DOHH2 (cell line): ENCODE measurements around the gene MYH7B.

Experiments used
- H3F3A ChIP-seq: fragments of 200-600 bp; sonication (generic), shearing (Covaris generic); 2 replicates; pipeline ENCODE4 v1.6.0; 2016; ENCODE audit warnings: antibody characterized with exemption, mild to moderate bottlenecking; ENCODE audit not compliant: control insufficient read depth, insufficient read depth
- H3K27ac ChIP-seq: fragments of 200-600 bp; sonication (generic); 2 replicates; pipeline ENCODE4 v1.5.1; 2014; ENCODE audit warnings: low read depth, mild to moderate bottlenecking, low read length, moderate library complexity
- H3K27me3 ChIP-seq: fragments of 200-600 bp; sonication (generic); 2 replicates; pipeline ENCODE4 v1.6.1; 2014; ENCODE audit warnings: mild to moderate bottlenecking, low read length, mixed read lengths; ENCODE audit not compliant: control insufficient read depth
- H3K36me3 ChIP-seq: fragments of 200-600 bp; sonication (generic); 2 replicates; pipeline ENCODE4 v1.6.1; 2014; ENCODE audit warnings: mild to moderate bottlenecking, low read length, moderate library complexity, mixed read lengths; ENCODE audit not compliant: control insufficient read depth
- H3K4me1 ChIP-seq: fragments of 200-600 bp; sonication (generic); 2 replicates; pipeline ENCODE4 v1.6.1; 2014; ENCODE audit warnings: mild to moderate bottlenecking, low read length, mixed read lengths; ENCODE audit not compliant: control insufficient read depth
- H3K4me2 ChIP-seq: fragments of 200-600 bp; sonication (generic); 2 replicates; pipeline ENCODE4 v1.6.0; 2014; ENCODE audit warnings: mild to moderate bottlenecking, low read length, moderate library complexity
- H3K4me3 ChIP-seq: fragments of 200-600 bp; sonication (generic); 2 replicates; pipeline ENCODE4 v1.5.1; 2014; ENCODE audit warnings: mild to moderate bottlenecking, low read length, mixed read lengths
- H3K79me2 ChIP-seq: fragments of 200-600 bp; sonication (generic); 2 replicates; pipeline ENCODE4 v1.6.1; 2014; ENCODE audit warnings: mild to moderate bottlenecking, low read length, mixed read lengths; ENCODE audit not compliant: control insufficient read depth
- H3K9me2 ChIP-seq: fragments of 200-600 bp; sonication (generic); replicated peaks from 2 replicates; pipeline ENCODE4 v1.6.1; 2014; ENCODE audit warnings: mild to moderate bottlenecking, low read length, mixed read lengths; ENCODE audit not compliant: control insufficient read depth
- H3K9me3 ChIP-seq: fragments of 200-600 bp; sonication (generic); 2 replicates; pipeline ENCODE4 v1.6.1; 2014; ENCODE audit warnings: antibody characterized with exemption, low read length, mixed read lengths; ENCODE audit not compliant: control insufficient read depth, insufficient read depth
- H4K20me1 ChIP-seq: fragments of 200-600 bp; sonication (generic); 2 replicates; pipeline ENCODE4 v1.6.0; 2014; ENCODE audit warnings: low read depth, mild to moderate bottlenecking, antibody characterized with exemption, low read length, moderate library complexity; ENCODE audit not compliant: control insufficient read depth, insufficient read depth
- CTCF ChIP-seq: fragments of 200-600 bp; sonication (generic); IDR thresholded peaks from one replicate; pipeline ENCODE4 v1.5.1; 2014; ENCODE audit warnings: antibody characterized with exemption, mild to moderate bottlenecking, low read depth, low read length; ENCODE audit not compliant: poor library complexity, severe bottlenecking
- EZH2phosphoT487 ChIP-seq: fragments of 200-600 bp; sonication (generic); IDR thresholded peaks from 2 replicates; pipeline ENCODE4 v1.6.1; 2017; ENCODE audit warnings: borderline replicate concordance, mild to moderate bottlenecking, antibody characterized with exemption, low read length, moderate library complexity, mixed read lengths

MYH7B gene

GRCh38 chr20:34942301-34942700, 13.4 kb upstream of the MYH7B start:
- H3K9me3 ChIP-seq, result no peaks in the 10 kb centered on the region

GRCh38 chr20:34943808-34944567, 11.7 kb upstream of the MYH7B start:
- Histone ChIP-seq H3K79me2 (no peaks in the 10 kb centered on the region), H3K4me3 (no peak overlapping the region), H3K9me3 (no peaks in the 10 kb centered on the region), H3K36me3 (peaks cover 34% of the 10 kb centered on the region), H3K27ac (no peak overlapping the region), H3K9me2 (no peaks in the 10 kb centered on the region), H3K4me2 (no peak overlapping the region), H3F3A (no peaks in the 10 kb centered on the region), H3K27me3 (no peaks in the 10 kb centered on the region), H3K4me1 (no peaks in the 10 kb centered on the region), H4K20me1 (no peaks in the 10 kb centered on the region)
- TF ChIP-seq CTCF (no peak), EZH2phosphoT487 (no peak)

More at GRCh38 chr20:34942301-34942700, 13.4 kb upstream of the MYH7B start:
- Histone ChIP-seq H3K36me3 (peaks cover 38% of the 10 kb centered on the region), H3K4me2 (no peak overlapping the region), H3K27ac (no peak overlapping the region), H3K9me2 (no peaks in the 10 kb centered on the region), H3K27me3 (no peaks in the 10 kb centered on the region), H3K79me2 (no peaks in the 10 kb centered on the region), H3K4me3 (no peak overlapping the region), H3K4me1 (no peaks in the 10 kb centered on the region), H3F3A (no peaks in the 10 kb centered on the region), H4K20me1 (no peaks in the 10 kb centered on the region)
- TF ChIP-seq EZH2phosphoT487 (no peak), CTCF (no peak)

GRCh38 chr20:34945315-34946077, 10.2 kb upstream of the MYH7B start:
- H3K4me2 ChIP-seq, result no peak overlapping the region
- no peak overlapping the region for H3K27ac ChIP-seq
- no peaks in the 10 kb centered on the region for H3K79me2 ChIP-seq
- H3K9me3 ChIP-seq, result no peaks in the 10 kb centered on the region
- peaks cover 44% of the 10 kb centered on the region for H3K36me3 ChIP-seq
- no peaks in the 10 kb centered on the region for H3F3A ChIP-seq
- no peaks in the 10 kb centered on the region for H3K4me1 ChIP-seq
- no peak for TF ChIP-seq CTCF
- no peak for TF ChIP-seq EZH2phosphoT487
- no peak overlapping the region for H3K4me3 ChIP-seq
- no peaks in the 10 kb centered on the region for H3K27me3 ChIP-seq
- H4K20me1 ChIP-seq, result no peaks in the 10 kb centered on the region
- H3K9me2 ChIP-seq, result no peaks in the 10 kb centered on the region
